GM10847 (cell line): Measurements from ENCODE around the gene BAG3.

ENCODE experiments used
- POLR2A ChIP-seq: IDR thresholded peaks from 2 replicates; pipeline ENCODE4 v1.6.1; 2011; ENCODE audit not compliant: insufficient read length; ENCODE audit errors: extremely low read depth

BAG3 gene

GRCh38 chr10:119654540-119654939, 3.4 kb downstream of the BAG3 start:
- TF ChIP-seq POLR2A: no peak

- TF ChIP-seq POLR2A: no peak
These were observed 4.4 kb downstream of the BAG3 start for GRCh38 chr10:119655566-119656001.

DNA sequence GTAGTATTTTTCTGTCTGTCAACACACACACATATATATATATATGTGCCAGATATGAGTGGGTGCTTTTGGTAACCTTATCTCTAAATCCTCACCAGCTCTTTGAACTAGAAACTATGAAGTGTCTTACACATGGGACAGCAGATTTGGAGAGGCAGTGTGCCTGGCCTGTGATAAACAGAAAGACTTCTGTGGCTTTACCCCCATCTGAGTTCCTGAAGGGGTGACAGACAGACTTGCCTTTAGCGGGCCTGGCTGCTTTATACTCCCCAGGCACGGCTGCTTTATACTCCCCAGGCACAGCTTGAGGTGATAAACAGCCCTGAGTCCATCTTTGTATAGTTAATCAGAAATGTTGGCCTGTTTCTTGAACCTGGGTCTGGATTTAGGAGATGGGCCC, 5.6 kb downstream of the BAG3 start:
- no peak for TF ChIP-seq POLR2A

DNA sequence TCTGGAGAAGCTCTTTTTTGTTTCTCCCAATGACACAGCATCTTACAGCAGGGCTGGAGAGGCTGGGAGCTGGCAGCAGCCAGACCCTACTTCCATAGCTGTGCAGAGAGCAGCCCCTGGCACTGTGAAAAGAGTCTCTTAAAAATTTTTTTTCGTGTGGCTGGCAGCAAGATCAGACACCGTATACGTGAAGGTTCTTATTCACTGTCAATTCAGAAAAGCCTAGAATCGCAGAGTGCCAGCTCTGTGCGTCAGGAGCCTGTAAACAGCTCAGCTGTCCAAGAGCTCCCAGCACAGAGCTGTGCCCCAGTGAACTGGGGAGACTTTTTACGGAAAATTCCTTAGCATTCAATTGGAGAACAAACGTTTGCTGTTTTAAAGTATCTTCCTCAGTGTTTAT, 6.5 kb downstream of the BAG3 start:
- no peak for TF ChIP-seq POLR2A

DNA sequence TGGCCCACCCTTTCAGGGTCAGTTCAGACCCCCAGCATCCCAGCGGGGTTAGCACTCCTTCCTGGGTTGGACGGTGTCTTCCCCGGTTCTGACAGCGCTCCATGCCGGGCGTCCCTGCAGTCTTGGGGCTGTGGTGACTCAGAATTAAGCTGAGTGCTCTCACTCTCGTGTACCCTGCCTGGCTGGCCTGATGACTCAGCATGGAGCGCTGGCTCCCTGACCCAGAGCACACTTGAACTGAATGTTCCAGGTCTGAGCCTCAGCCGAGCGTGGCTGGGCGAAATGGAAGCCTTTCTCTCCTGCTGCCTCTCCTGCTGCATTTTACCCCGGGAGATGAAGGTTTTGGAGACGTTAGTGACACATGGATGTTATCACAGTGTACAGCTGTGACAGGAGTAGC, 7.1 kb downstream of the BAG3 start:
- TF ChIP-seq POLR2A: no peak

GRCh38 chr10:119659951-119660350, 8.8 kb downstream of the BAG3 start:
- no peak for TF ChIP-seq POLR2A

GRCh38 chr10:119663866-119664698, 12.9 kb downstream of the BAG3 start:
- no peak for TF ChIP-seq POLR2A

- no peak for TF ChIP-seq POLR2A
These were observed 14.9 kb downstream of the BAG3 start for GRCh38 chr10:119665901-119666708.

GRCh38 chr10:119666709-119667004, 15.5 kb downstream of the BAG3 start:
- no peak for TF ChIP-seq POLR2A

DNA sequence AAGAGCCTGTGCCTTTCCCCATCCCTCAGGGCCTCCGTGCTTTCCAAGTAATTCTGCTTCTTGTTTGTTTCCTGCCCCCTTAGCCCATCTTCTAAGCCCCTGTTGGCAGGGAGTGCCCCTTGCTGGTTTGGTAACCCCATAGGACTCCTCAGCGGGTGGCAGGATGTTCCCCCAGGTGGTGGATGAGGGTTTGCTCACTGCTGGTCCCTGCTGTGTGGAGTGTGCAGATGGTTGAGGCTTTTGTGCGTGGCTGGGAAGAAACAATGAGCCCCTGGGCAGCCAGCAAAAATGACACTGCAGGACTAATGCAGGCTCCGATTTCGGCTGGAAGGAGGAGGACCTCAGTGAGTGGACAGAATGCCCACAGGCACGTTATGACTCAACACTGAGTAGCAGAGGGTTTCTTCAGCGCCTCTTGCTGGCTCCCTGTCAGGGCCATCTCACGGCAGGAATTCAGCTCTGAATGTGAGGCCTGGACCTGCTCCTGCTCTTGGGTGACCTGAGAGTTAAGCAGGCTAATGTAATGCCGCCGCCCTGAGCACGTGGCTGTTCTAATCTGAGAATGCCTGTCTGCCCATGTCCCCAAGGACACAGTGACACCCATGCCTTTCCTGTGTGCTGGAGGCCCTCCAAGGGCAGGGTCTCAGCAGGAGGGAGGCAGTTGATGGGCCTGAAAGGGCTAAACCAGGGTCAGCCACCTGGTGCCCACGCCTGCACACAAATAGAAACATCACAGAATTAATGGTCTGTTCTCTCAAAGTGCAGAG, 16.6 kb downstream of the BAG3 start:
- no peak for TF ChIP-seq POLR2A

- TF ChIP-seq POLR2A: no peak
These were observed 17.3 kb downstream of the BAG3 start for GRCh38 chr10:119668461-119668860.

GRCh38 chr10:119669331-119669730, 18.2 kb downstream of the BAG3 start:
- no peak for TF ChIP-seq POLR2A

GRCh38 chr10:119669975-119670640, 18.9 kb downstream of the BAG3 start:
- TF ChIP-seq POLR2A: no peak

DNA sequence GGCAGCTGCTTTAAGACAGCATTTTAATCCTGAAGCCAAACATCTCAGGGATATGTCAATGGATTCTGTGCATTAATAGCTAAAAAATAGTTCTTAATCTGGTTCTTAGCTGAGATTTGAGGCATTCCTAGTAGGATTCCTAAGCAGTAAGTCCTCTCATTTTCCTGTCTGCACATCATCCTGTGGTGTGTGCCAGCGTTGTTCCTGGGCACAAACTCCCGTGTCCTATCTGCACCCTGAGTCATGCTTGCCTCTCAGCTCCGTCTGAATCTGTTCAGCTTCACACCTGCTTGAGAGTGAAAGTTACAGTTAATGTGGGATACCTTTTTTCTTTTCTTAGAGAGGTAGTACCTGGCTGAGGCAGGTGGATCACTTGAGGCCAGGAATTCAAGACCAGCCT, 19.5 kb downstream of the BAG3 start:
- TF ChIP-seq POLR2A: no peak

GRCh38 chr10:119671381-119671780, 20.2 kb downstream of the BAG3 start:
- TF ChIP-seq POLR2A: no peak

GRCh38 chr10:119672291-119672690, 21.1 kb downstream of the BAG3 start:
- no peak for TF ChIP-seq POLR2A

DNA sequence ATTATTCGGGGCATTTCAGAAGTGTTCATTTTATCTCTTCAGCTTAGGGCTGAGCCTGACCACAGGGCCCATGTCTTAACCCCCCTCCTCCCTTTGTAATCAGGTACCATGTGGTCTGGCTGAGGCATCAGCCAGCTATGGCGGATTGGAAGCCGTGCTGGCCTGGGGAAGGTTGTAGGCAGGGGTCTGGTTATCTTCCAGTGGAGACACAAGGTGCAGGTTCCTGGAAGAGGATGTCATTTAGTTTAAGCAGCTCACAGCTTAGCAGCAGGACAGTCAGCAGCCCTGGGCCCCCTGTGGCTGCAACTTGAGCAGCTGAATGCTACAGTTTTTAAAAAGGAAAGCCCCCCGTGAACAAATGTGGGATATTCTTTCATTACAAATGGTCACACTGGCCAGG, 22.1 kb downstream of the BAG3 start:
- no peak for TF ChIP-seq POLR2A
